Muscle of back (tissue), 13 donors: Measurements from ENCODE around the gene FGFR3. TPM values are rescaled to one million over a fixed set of nuclear protein-coding genes. Genes with fewer than 3 reads are reported as not detected.

Experiments used
- DNase-seq, 3 donors: peaks; one replicate each; pipeline versions ENCODE4 v3.0.0 to v3.0.0-alpha.2; 2013
- long read RNA-seq, 9 donors: transcript quantifications; one replicate each; lab custom pipeline, GENCODE V29; 2026
- polyA plus RNA-seq, 10 donors: library from polyadenylated mRNA; unstranded; fragments of 120-200 nt; gene quantifications; one replicate each; pipeline ENCODE4 v1.2.1, GENCODE V29; 2013; ENCODE audit not compliant: insufficient read length in 10 of 10

FGFR3 gene
- polyA plus RNA-seq, result 10 to 100 TPM in 2 of 10 donors, 1 to 10 TPM in 4, under 1 TPM in 4; 0.56 to 15.4 (median 1.2) TPM
- long read RNA-seq, donor 1, result 0 reads
- long read RNA-seq, donor 2, result 0 reads
- long read RNA-seq, donor 3, result 0 reads
- long read RNA-seq, donor 4, result 0 reads
- long read RNA-seq, donor 5, result 0 reads
- long read RNA-seq, donor 6, result 0 reads
- long read RNA-seq, donor 7, result 0 reads
- long read RNA-seq, donor 8, result 0 reads
- long read RNA-seq, donor 9, result 0 reads

DNA sequence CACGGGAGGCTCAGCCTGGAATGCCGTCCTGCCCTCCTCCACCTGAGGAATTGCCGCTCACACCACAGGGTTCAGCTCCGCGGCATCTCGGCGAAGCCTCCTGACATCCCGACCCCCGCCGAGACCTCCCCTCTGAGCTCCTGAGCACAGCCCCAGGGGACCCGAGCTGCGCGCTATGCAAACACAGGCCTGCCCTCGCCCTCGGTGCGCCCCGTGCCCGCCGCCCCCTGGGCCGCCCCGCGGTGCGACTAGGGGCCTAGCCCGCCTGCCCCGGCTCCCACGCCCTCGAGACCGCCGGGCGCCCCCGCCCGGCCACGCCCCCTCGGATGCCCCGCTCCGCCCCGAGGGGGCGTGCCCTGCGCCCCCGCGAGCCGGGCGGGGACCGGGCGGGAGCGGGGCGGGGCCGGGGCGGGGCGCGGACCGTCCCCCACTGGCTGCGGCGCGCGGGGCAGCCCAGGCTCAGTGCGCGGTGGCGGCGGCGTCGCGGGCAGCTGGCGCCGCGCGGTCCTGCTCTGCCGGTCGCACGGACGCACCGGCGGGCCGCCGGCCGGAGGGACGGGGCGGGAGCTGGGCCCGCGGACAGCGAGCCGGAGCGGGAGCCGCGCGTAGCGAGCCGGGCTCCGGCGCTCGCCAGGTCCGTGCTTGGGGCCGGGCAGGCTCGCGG, at the start of gene FGFR3:
Gene FGFR3, plus strand, starts transcription at position 462 of the 664 bp plus-strand sequence. CDS start 642 bp downstream, outside the sequence.
- peak; percentile 14 to 65 (median 32) for DNase-seq

DNA sequence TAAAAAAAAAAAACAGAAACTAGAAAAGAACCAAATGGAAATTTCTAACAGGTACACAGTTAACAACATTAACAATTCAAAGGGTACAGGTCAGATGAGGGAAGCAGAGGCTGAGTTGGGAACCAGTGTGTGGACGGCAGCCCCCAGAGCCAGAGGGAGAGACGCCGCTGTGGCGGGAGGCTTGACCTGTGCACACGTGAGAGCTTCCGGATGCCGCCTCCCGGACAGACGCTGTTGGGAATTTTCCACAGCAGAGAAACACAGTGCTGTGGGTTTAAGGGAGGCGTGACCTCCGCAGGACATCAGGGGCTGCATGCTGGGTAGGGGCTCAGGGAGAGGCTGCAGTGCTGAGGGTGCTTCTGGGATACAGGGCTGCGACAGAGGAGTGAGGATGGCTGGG, 49.5 kb upstream of the FGFR3 start:
- DNase-seq, result no peak

- DNase-seq, result no peak
These were observed 49.1 kb upstream of the FGFR3 start for GRCh38 chr4:1743975-1744374.

- no peak for DNase-seq
These were observed 48.5 kb upstream of the FGFR3 start for GRCh38 chr4:1744552-1744951.

- no peak for DNase-seq
These were observed 47.9 kb upstream of the FGFR3 start for GRCh38 chr4:1745165-1745564.

GRCh38 chr4:1745697-1746096, 47.4 kb upstream of the FGFR3 start:
- no peak for DNase-seq

DNA sequence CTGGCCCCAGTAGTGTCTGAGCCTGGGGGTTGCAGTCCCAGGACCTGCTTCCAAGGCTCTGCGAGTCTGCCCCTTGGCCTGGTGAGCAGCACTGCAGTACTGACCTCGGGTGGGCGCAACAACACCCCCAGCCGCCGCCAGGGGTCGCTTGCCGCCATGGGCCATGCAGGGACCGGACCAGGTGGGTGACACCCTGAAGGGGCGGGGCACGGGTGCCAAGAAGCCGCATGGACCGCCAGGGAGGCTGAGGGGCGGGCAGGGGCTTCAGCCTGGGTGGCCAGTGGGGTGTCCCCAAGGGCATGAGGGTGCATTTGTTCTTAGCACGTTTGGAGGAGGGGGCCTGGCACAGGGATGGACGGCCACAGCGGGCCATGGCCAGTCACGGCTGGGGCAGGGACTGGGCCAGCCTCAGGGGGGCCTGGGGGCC, 46.8 kb upstream of the FGFR3 start:
- DNase-seq, result peak; percentile 29 to 75 (median 58)

- DNase-seq, result no peak
These were observed 46.0 kb upstream of the FGFR3 start for GRCh38 chr4:1746919-1747602.

GRCh38 chr4:1747603-1747967, 45.5 kb upstream of the FGFR3 start:
- DNase-seq, result no peak

DNA sequence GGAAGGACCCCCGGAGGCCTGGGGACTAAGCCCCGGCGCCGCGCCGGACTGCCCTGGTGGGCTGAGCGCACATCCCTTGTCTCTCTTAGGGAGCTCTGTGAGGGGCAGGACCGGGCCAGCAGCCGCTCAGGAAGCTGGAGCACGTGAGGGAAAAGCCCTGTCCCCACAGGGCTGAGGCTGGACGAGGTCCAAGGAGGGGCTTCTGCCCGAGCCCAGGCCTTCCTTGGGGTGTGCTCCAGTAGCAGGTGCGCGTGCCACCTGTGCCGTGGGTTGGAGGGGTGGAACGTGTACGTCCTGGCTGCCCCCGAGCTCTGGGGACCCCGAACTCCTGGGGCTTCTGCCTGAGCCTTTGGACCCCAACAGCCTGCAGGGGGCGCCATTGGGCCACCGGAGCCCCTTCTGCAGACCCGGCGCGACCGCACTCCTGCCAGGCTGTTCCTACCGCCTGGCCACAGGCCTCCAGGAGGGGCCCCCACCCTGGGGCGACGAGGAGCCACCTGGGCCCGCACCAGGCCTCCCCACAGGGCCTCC, 44.6 kb upstream of the FGFR3 start:
- DNase-seq, result peak; percentile 31 to 76 (median 64)

GRCh38 chr4:1749370-1749769, 43.7 kb upstream of the FGFR3 start:
- no peak for DNase-seq

GRCh38 chr4:1749826-1750225, 43.3 kb upstream of the FGFR3 start:
- DNase-seq, result no peak

- no peak for DNase-seq
These were observed 42.5 kb upstream of the FGFR3 start for GRCh38 chr4:1750381-1751154.

- no peak for DNase-seq
These were observed 41.8 kb upstream of the FGFR3 start for GRCh38 chr4:1751155-1751918.

DNA sequence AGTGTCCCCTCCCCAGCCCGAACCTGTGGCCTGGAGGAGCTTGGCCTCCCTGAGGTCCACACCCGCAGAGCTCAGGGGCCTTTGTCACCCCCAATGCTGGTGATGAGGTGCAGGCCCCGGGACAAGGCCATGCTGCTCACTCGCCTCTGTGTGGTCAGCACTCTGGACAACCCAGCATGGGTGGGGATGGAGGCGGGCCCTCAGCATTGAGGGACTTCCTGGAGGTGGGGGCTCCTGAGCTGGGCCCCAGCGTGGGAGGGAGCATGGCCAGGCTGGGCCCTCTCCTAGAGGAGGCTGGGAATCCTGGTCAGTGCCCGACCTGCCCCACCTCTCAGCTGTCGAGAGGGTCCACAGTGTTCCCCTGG, 41.2 kb upstream of the FGFR3 start:
- DNase-seq, result no peak

DNA sequence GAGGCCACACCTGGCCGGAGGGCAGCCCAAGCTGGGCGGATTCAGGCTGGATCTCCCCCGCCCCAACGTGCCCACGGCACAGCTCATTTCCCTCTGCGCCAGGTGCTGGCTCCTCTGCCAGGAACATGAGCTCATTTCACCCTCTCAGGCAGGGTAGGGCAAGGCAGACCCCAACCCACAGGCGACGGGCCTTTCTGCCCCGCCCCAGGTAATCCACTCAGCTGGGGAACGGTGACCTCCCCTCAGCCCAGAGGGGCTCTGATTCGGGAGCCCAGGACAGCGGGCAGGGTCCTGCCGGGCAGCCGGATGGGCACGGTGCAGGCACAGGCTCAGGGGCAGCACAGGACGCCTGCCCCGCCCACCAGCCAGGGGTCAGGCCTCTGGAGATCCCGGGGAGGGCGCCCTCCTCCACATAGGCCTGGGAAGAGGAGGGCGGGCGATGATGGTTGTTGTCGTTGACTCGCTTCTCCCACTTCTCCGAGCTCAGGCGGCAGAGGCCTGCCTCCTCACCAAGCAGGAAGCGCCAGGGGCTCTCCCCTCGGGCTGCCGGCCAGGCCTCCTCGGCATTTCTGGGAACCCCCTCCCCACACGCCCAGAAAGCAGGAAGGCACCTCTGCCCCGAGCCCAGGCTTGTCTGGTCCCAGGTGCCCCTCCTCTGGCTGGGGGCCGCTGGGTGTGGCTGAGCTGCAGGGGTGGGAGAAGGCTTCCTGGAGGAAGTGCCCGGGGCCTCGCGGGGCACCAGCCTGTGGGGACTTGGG, 40.6 kb upstream of the FGFR3 start:
- no peak for DNase-seq

DNA sequence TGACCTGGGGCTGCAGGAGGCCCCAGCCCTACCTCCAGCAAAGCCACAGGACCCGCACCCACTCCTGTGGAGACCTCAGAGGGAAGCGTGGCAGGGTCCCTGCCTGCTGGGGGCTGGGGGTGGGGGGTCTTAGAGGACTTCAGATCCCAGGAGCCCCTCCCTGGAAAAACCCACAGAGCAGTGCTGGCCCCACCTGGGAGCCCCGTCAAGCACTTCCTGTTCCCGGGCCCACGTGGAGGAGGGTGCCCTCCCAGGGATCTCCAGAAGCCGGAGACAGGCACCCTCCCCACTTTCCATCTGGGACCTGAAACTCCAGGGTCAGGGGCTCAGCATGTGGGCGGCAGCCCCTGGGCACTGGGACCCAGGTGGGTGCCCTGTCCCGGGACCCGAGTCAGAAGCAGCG, 39.8 kb upstream of the FGFR3 start:
- no peak for DNase-seq

DNA sequence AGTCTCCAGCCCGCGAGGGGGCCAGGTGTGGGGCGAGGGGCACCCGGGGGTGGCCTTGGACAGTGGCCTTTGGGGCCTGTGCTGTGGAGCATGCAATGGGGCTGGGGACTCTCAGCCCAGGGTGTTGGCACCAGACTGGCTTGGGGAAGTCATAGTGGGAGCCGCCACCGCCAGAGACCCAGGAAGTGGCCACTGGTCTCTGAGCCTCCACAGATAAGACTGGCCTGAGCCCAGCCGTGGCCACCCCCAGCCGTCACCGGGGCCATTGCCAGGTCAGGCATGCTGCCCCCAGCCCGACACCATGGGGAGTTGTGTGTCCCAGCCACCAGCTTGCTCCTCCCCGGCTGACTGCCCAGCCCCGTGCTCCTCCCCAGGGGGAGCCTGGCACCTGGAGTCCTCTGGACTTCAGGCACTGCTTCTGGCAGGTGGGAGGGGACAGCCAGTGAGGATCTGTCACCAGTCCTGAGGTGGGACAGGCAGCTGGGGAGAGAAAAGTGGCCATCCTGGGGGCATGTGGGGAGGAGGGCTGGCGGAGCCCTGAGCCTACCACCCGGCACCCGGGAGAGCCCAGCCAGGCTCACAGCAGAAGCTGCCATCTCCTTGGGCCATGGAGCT, 39.3 kb upstream of the FGFR3 start:
- DNase-seq, result no peak

GRCh38 chr4:1754336-1754735, 38.8 kb upstream of the FGFR3 start:
- DNase-seq, result no peak

GRCh38 chr4:1755297-1755696, 37.8 kb upstream of the FGFR3 start:
- DNase-seq, result no peak
